ENCODE results near the gene DELE1.

DELE1 gene

DNA sequence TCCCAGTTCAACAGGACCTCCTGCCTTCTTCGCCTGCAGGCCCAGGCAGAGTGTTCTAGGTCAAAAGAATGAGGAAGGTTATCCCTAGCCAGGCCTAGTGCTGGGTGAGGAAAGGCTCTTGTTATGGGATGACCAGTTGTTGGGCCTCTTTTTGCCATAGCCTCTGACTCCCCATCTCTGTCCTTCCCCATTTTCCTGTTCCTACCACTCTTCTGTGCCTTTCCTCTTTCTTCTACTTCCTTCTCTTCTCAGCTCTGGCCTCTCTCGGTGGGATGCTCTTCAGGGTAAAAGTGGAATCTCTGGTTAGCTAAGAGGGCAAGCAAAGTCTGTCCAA lies 44.3 kb upstream of the DELE1 start:
- H3K36me3 ChIP-seq (ENCODE audit: control insufficient read depth, insufficient read depth, low read length) = no peaks in the 10 kb centered on the region
- no peak for DNase-seq (ENCODE audit: extremely low read depth, insufficient read length)
- H3K4me3 ChIP-seq (replicated peaks; ENCODE audit: low read depth, low read length) = no peak overlapping the region
- TF ChIP-seq, protein P1, sequence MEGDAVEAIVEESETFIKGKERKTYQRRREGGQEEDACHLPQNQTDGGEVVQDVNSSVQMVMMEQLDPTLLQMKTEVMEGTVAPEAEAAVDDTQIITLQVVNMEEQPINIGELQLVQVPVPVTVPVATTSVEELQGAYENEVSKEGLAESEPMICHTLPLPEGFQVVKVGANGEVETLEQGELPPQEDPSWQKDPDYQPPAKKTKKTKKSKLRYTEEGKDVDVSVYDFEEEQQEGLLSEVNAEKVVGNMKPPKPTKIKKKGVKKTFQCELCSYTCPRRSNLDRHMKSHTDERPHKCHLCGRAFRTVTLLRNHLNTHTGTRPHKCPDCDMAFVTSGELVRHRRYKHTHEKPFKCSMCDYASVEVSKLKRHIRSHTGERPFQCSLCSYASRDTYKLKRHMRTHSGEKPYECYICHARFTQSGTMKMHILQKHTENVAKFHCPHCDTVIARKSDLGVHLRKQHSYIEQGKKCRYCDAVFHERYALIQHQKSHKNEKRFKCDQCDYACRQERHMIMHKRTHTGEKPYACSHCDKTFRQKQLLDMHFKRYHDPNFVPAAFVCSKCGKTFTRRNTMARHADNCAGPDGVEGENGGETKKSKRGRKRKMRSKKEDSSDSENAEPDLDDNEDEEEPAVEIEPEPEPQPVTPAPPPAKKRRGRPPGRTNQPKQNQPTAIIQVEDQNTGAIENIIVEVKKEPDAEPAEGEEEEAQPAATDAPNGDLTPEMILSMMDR (IDR thresholded peaks at IDR 0.05; ENCODE audit: insufficient read depth, low read length, poor library complexity, severe bottlenecking) = no peak
- peaks cover 3% of the 10 kb centered on the region; the same call in 1 of the 2 replicates for H3K27me3 ChIP-seq (replicated peaks; ENCODE audit: control insufficient read depth, insufficient read depth, low read length)

DNA sequence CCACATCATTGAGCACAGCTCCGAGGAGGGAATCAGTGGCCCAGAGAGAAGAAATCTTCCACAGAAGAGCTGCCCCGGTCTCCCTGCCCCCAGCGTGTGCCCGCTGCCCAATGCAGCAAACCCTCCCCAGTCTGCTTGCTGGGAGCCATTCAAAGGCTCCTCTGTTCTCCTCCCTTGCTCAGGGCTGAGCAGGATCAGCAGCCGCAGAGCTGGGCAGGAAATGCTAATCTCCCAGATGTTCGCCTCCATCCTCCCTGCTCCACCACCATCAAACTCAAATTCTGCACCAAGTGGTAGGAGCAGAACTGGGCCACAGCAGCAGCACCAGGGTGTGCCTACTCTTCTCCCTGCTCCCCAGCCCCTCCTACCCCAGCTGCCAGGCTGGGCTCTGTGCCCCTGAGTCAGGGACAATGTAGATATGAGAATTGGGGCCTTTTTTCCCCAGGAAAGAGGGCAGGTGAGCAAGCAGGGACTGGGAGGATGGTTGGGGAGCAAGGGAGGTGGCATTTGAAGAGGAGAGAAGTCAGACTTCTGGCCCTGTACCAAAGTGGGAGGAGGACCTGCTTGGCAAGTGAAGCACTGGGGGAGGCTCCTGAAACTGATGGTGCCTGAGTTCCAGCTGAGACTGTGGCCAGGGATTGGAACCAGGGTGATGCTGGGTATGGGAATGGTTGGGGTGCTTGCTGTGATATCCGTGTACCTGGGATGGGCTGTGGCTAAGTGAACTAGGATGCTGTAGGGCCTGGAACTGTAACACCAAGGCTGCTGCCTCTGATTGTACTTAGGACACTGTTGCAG lies 43.5 kb upstream of the DELE1 start:
- Histone ChIP-seq H3K4me3 (replicated peaks; ENCODE audit: low read depth, low read length) (no peak overlapping the region), H3K27me3 (replicated peaks; ENCODE audit: control insufficient read depth, insufficient read depth, low read length) (peaks cover 3% of the 10 kb centered on the region), H3K36me3 (ENCODE audit: control insufficient read depth, insufficient read depth, low read length) (no peaks in the 10 kb centered on the region)
- TF ChIP-seq, protein P1 (IDR thresholded peaks at IDR 0.05; ENCODE audit: insufficient read depth, low read length, poor library complexity, severe bottlenecking) = no peak
- no peak for DNase-seq (ENCODE audit: extremely low read depth, insufficient read length)

DNA sequence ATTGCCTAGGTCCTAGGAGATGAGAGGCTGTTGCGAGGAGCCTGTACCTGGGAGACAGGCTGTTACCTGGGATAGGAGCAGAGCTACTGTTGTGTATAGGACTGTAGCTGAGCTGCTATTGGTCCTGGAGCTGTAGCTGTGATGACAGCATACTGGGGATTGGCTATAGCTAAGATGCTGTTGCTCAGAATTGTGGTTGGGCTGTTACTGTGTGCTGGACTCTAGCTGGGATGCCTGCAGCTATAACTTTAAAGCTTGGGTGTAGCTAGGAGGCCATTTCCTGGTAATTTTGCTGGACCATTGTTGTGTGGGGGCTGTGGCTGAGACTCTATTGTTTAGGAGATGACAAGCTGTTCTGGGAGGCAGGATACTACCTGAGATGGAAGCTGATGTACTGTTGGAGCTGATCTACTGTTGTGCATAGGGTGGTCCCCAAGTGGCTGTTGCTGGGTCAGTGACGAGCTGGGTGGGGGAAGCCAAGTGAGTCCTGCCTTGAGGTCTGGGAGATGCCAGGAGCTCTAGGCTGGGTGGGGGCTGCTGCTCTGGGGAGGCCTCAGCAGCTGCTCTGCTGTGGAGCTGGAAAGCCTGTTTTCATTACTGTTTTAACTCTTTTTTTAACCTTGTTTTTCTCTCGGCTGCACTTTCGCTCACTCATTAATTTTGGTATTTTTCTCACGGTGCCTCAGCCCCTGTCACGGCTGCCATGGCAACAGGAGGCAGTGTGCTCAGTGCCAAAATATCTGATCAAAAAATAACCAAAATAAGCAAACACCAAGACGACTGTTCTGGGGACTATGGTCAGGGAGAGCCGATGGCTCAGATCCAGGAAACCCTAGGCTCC lies 42.5 kb upstream of the DELE1 start:
- TF ChIP-seq, protein P1 (IDR thresholded peaks at IDR 0.05; ENCODE audit: insufficient read depth, low read length, poor library complexity, severe bottlenecking) = no peak
- no peak overlapping the region; the same call in 1 of the 2 replicates for H3K4me3 ChIP-seq (replicated peaks; ENCODE audit: low read depth, low read length)
- H3K36me3 ChIP-seq (ENCODE audit: control insufficient read depth, insufficient read depth, low read length) = no peaks in the 10 kb centered on the region
- DNase-seq (ENCODE audit: extremely low read depth, insufficient read length) = no peak
- H3K27me3 ChIP-seq (replicated peaks; ENCODE audit: control insufficient read depth, insufficient read depth, low read length) = peaks cover 3% of the 10 kb centered on the region

DNA sequence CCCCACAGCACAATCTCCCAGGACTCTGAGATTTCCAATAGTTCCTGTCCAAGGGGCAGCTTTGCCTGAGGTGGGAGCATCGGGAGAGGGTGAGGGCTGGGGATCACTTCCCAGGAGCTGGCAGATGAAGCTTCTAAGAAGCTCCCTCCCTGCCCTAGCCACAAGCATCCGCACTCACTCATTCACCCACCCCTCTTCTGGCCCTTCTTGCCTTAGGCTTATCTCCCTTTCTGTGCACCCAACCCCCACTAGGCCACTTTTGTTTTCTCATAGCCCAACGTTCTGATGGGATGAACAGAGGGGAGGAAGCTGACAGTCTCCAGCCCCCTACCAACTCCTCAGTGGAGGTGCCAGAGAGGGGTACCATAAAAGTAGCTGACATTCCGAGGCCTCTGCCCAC lies 41.8 kb upstream of the DELE1 start:
- H3K4me3 ChIP-seq (replicated peaks; ENCODE audit: low read depth, low read length) = no peak overlapping the region; the same call in 1 of the 2 replicates
- TF ChIP-seq, protein P1 (IDR thresholded peaks at IDR 0.05; ENCODE audit: insufficient read depth, low read length, poor library complexity, severe bottlenecking) = no peak
- no peak for DNase-seq (ENCODE audit: extremely low read depth, insufficient read length)
- no peaks in the 10 kb centered on the region for H3K36me3 ChIP-seq (ENCODE audit: control insufficient read depth, insufficient read depth, low read length)
- peaks cover 3% of the 10 kb centered on the region for H3K27me3 ChIP-seq (replicated peaks; ENCODE audit: control insufficient read depth, insufficient read depth, low read length)

DNA sequence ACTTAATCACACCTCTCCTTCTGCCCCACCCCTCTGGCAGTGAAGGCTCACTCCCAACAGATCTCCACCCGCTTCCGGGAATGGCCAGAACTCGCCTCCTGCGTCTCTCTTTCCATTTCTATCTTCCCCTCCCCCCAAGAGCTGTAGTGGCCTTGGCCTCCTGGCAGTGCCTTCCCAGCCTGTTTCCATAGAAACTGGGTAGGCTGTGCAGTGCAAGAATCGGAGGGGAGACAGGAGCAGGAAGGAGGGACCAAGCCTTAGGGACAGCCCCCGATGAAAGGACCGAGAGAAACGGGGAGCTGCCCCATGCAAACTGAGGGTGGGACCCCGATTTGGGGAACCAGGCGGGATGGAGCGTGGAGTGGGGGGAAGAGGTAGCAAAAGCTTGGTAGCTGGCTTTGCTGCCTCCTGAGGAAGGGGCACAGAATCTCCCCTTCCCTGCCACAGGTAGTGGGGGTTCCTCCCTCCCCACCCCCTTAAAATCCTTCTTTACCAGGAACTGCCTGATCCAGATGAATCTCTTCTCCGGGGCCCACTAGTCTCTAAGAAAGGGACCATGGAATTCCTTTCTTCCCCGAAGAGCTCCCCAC lies 41.0 kb upstream of the DELE1 start:
- TF ChIP-seq, protein P1 (IDR thresholded peaks at IDR 0.05; ENCODE audit: insufficient read depth, low read length, poor library complexity, severe bottlenecking) = no peak
- Histone ChIP-seq H3K27me3 (replicated peaks; ENCODE audit: control insufficient read depth, insufficient read depth, low read length) (no peaks in the 10 kb centered on the region; the same call in none of the 2 replicates), H3K36me3 (ENCODE audit: control insufficient read depth, insufficient read depth, low read length) (no peaks in the 10 kb centered on the region), H3K4me3 (replicated peaks; ENCODE audit: low read depth, low read length) (no peak overlapping the region)
- DNase-seq (ENCODE audit: extremely low read depth, insufficient read length) = no peak

Measured in GM06990 (cell line).